Upper lobe of left lung (tissue), 4 donors: ENCODE measurements around the gene ROR2.

Experiments
- CTCF ChIP-seq, 6 experiments: fragments of 450-650 bp in 4 of 6; fragments of 200-600 bp in 2 of 6; sonication (generic) in 2 of 6; IDR thresholded peaks; one replicate each; pipeline ENCODE4 v1.5.1; 2016 to 2019; ENCODE audit warnings: antibody characterized with exemption in 6 of 6
- EP300 ChIP-seq, 4 donors: sonication (generic); formaldehyde crosslinking; IDR thresholded peaks; one replicate each; pipeline ENCODE4 v1.5.1; 2017; ENCODE audit warnings: antibody characterized with exemption in 4 of 4, control low read depth in 2 of 4
- POLR2A ChIP-seq, 4 donors: fragments of 450-650 bp; IDR thresholded peaks; one replicate each; pipeline ENCODE4 v1.5.1; 2016 to 2017; ENCODE audit warnings: antibody characterized with exemption in 4 of 4, mild to moderate bottlenecking in 2 of 4

DNA sequence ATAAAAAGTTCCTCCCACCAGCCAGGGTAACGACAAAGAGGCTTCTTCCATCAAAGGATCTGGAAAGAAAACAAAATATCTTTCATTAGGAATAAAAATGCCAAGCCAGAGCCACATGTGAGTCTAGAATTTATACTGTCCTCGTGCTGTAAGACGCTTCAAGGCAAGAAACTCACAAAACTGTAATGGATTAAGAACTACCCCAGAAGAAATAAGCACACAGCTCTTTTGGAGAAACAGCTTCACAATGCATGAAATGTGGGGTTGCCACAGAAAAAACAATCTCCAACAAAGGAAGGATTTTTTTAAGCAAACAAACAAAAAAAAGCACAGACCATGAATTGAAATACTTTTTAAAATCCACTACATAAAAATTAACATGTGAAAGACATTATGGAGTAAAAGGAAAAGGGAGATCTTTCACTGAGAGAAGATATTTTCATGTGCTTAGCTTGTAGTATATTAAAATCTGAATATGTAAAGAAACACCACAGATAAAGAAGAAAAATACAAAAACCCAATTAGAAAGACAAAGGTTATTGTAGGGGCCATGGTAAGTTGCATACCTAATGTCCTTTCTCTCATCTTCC lies 385.9 kb downstream of the ROR2 start:
- TF ChIP-seq CTCF (IDR thresholded peaks at IDR 0.05) (no peak), EP300 (IDR thresholded peaks at IDR 0.05) (no peak), POLR2A (IDR thresholded peaks at IDR 0.05) (no peak)
